Suprapubic skin (tissue), 2 donors: ENCODE measurements around the gene NKD2.

Experiments used
- EP300 ChIP-seq: sonication (generic); formaldehyde crosslinking; IDR thresholded peaks from one replicate; pipeline ENCODE4 v1.6.1; 2017; ENCODE audit warnings: antibody characterized with exemption
- POLR2A ChIP-seq, 2 donors: fragments of 450-650 bp; IDR thresholded peaks; one replicate each; pipeline ENCODE4 v1.6.1; 2017; ENCODE audit warnings: antibody characterized with exemption in 2 of 2, mild to moderate bottlenecking in 2 of 2, moderate library complexity in 2 of 2

- TF ChIP-seq POLR2A (IDR thresholded peaks at IDR 0.05) (no peak), EP300 (no peak)
Measured at GRCh38 chr5:1079486-1079885, 70.9 kb downstream of the NKD2 start.
